HL-60/S4 treated with retinoic acid at 250 ng/mL for 4 days and 3 days (cell line): ENCODE data around the gene IRAK4.

Source experiments
- in situ Hi-C: fragments of 300-500 bp; cut with MboI; formaldehyde crosslinking; loops from 2 replicates; pipeline ENCODE4 v1.7.0; 2022; ENCODE audit warnings: low sequenced_read_pairs

The IRAK4 gene

DNA sequence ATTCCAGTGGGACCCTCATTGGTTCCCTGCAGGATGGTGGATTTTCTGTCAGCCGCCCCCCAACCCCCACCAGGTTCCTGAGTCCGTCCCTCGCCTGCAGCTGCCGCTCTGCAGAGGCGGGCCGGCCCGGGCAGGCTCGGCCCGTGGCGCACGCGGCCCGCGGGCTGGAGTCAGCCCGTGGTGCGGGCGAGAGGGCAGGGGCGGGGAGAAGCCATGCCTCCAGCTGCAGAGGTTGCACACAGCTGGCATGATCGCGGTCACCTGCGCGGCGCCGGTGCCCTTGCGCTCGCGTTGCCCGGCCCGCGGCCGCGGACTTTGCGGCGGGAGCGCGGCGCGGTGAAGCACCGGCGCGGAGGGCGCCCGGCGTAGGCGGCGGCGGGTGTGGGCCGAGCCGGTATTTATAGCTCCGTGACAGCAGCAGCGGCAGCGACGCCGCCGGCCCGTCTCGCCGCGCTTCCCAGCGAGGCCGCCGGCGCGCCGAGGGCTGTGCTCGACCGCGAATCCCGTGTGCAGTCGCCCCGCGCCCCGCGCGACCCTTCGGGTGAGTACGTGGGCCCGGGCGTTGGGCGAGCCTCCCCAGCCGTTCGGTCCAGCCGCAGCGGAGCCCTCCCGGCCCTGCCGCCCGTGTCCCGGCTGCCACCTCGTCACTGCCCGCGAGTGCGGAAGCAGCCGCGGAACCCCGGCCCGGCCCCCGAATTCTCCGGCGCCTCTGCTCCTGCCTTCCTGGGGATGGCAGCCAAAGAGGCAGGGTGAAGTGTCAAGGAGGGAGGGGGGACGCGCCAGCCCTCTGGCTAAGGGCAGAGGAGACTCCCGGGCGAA, 77.1 kb downstream of the IRAK4 start, which contains the start of gene TMEM117:
TMEM117 (plus strand) TSS at position 426 of the 819 bp plus-strand sequence.
- in situ Hi-C loops: no loop called here

DNA sequence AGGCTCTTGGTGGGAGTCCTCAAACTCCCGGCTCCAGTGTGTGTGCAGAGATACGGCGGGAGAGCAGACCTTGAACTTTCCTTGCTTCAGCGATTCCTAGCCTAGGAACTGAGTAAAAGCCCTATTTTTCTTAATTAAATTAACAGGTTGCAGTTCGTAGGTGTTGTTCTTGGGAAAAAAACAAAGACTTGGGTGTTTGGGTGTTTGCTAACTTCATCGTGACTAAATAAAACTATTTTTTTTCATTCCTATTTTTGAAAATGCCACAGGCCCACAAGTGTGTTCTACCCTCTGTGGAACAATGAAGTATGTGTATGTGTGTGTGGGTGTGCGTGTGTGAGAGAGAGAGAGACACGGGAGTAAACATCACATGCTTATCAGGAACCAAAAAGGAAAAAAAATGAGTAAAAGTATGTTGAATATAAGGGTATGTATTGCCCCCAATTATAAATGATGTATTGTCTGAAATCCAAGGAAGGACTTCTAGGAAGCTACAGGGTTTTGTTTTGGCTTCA, 77.8 kb downstream of the IRAK4 start:
- in situ Hi-C loops: no loop called here
